AG08396 (cell line): Measurements from ENCODE around the gene TM9SF3.

Experiments used
- DNase-seq: peaks from one replicate; pipeline ENCODE4 v3.0.0; 2012; ENCODE audit warnings: low spot score, mixed read lengths

TM9SF3 gene

GRCh38 chr10:96468845-96469244 lies 118.0 kb downstream of the TM9SF3 start:
- DNase-seq = no peak
